GM23338 (cell line): Measurements from ENCODE around the gene ARHGEF1. TPM values are rescaled to one million over a fixed set of nuclear protein-coding genes. Genes with fewer than 3 reads are reported as not detected.

Source experiments
- ATAC-seq: fragments of 200-7000 bp; cut with Tn5 transposase; 3 replicates; pipeline ENCODE4 v1.9.1; 2020
- DNase-seq: peaks from one replicate; pipeline ENCODE4 v3.0.0-alpha.2; 2015; ENCODE audit warnings: low spot score
- H2AFZ ChIP-seq: fragments of 200-600 bp; sonication (generic); 2 replicates; pipeline ENCODE4 v1.8.0; 2016; ENCODE audit warnings: antibody characterized with exemption, mild to moderate bottlenecking, moderate library complexity
- H3F3A ChIP-seq: fragments of 200-600 bp; sonication (generic); replicated peaks from 2 replicates; pipeline ENCODE4 v1.8.0; 2017; ENCODE audit warnings: antibody characterized with exemption, mixed run types, low read depth
- H3K27ac ChIP-seq: fragments of 200-600 bp; sonication (generic); 2 replicates; pipeline ENCODE4 v1.6.1; 2016; ENCODE audit warnings: low read depth
- H3K27me3 ChIP-seq: fragments of 200-600 bp; sonication (generic); 2 replicates; pipeline ENCODE4 v1.8.0; 2016; ENCODE audit warnings: mild to moderate bottlenecking, mixed run types, moderate library complexity; ENCODE audit not compliant: insufficient read depth
- H3K36me3 ChIP-seq: fragments of 200-600 bp; sonication (generic); 2 replicates; pipeline ENCODE4 v1.8.0; 2016; ENCODE audit warnings: mild to moderate bottlenecking; ENCODE audit not compliant: insufficient read depth
- H3K4me1 ChIP-seq: fragments of 200-600 bp; sonication (generic); 2 replicates; pipeline ENCODE4 v1.8.0; 2016; ENCODE audit warnings: mild to moderate bottlenecking, moderate library complexity; ENCODE audit not compliant: insufficient read depth
- H3K4me2 ChIP-seq: fragments of 200-600 bp; sonication (generic); 2 replicates; pipeline ENCODE4 v1.7.1; 2017; ENCODE audit warnings: mixed run types
- H3K4me3 ChIP-seq: fragments of 200-600 bp; sonication (generic); 2 replicates; pipeline ENCODE4 v1.6.1; 2016; ENCODE audit warnings: mixed run types
- H3K79me2 ChIP-seq: fragments of 200-600 bp; sonication (generic); replicated peaks from 2 replicates; pipeline ENCODE4 v1.8.0; 2017; ENCODE audit warnings: mild to moderate bottlenecking; ENCODE audit not compliant: insufficient read depth
- H3K9me2 ChIP-seq: fragments of 200-600 bp; sonication (generic); 2 replicates; pipeline ENCODE4 v1.8.0; 2017; ENCODE audit not compliant: insufficient read depth
- H4K20me1 ChIP-seq: fragments of 200-600 bp; sonication (generic); replicated peaks from 2 replicates; pipeline ENCODE4 v1.8.0; 2017; ENCODE audit warnings: mild to moderate bottlenecking; ENCODE audit not compliant: insufficient read depth
- H3K27ac Mint-ChIP-seq: 2 replicates; pipeline ENCODE4 v1.8.0; 2020; ENCODE audit warnings: inconsistent platforms, mild to moderate bottlenecking, moderate library complexity, mixed read lengths
- H3K27me3 Mint-ChIP-seq: 3 replicates; pipeline ENCODE4 v1.8.0; 2022; ENCODE audit warnings: low read depth, mild to moderate bottlenecking, moderate library complexity, mixed read lengths, inconsistent platforms; ENCODE audit not compliant: insufficient read depth, poor library complexity
- H3K36me3 Mint-ChIP-seq: 3 replicates; pipeline ENCODE4 v1.8.0; 2021; ENCODE audit warnings: low read depth, mild to moderate bottlenecking, inconsistent platforms, moderate library complexity, mixed read lengths
- H3K4me1 Mint-ChIP-seq: 3 replicates; pipeline ENCODE4 v1.8.0; 2020; ENCODE audit warnings: mild to moderate bottlenecking, inconsistent platforms, mixed read lengths
- H3K4me3 Mint-ChIP-seq: 3 replicates; pipeline ENCODE4 v1.8.0; 2021; ENCODE audit warnings: moderate library complexity, mild to moderate bottlenecking, inconsistent platforms, mixed read lengths
- H3K9me3 Mint-ChIP-seq: 3 replicates; pipeline ENCODE4 v1.8.0; 2020; ENCODE audit warnings: moderate library complexity, mild to moderate bottlenecking, inconsistent platforms, mixed read lengths
- CREB1 ChIP-seq: fragments of 250-450 bp; sonication (Bioruptor Pico); IDR thresholded peaks from 2 replicates; pipeline ENCODE4 v1.5.0; 2020; ENCODE audit warnings: low read depth, mild to moderate bottlenecking, moderate library complexity
- EZH2 ChIP-seq: fragments of 200-600 bp; sonication (generic); IDR thresholded peaks from one replicate; pipeline ENCODE4 v1.8.0; 2017; ENCODE audit warnings: antibody characterized with exemption, mild to moderate bottlenecking, low read depth; ENCODE audit not compliant: unreplicated experiment
- EZH2phosphoT487 ChIP-seq: fragments of 200-600 bp; sonication (generic); IDR thresholded peaks from one replicate; pipeline ENCODE4 v1.8.1; 2018; ENCODE audit warnings: antibody characterized with exemption; ENCODE audit not compliant: unreplicated experiment
- JUNB ChIP-seq: IDR thresholded peaks from one replicate; pipeline ENCODE4 v1.6.1; 2016; ENCODE audit warnings: antibody characterized with exemption; ENCODE audit not compliant: unreplicated experiment
- NANOG ChIP-seq: IDR thresholded peaks from 2 replicates; pipeline ENCODE4 v1.6.1; 2016; ENCODE audit warnings: antibody characterized with exemption, borderline replicate concordance
- POLR2AphosphoS5 ChIP-seq: IDR thresholded peaks from 2 replicates; pipeline ENCODE4 v1.6.1; 2016; ENCODE audit warnings: antibody characterized with exemption, low read depth
- REST ChIP-seq: IDR thresholded peaks from one replicate; pipeline ENCODE4 v1.6.1; 2018; ENCODE audit warnings: antibody characterized with exemption; ENCODE audit not compliant: unreplicated experiment
- STAT1 ChIP-seq: IDR thresholded peaks from one replicate; pipeline ENCODE4 v1.6.1; 2016; ENCODE audit warnings: antibody characterized with exemption; ENCODE audit not compliant: unreplicated experiment
- ZNF114 ChIP-seq: fragments of 250-450 bp; sonication (Bioruptor Pico); IDR thresholded peaks from 2 replicates; pipeline ENCODE4 v1.5.0; 2020; ENCODE audit warnings: mild to moderate bottlenecking, moderate library complexity
- ZNF331 ChIP-seq: fragments of 250-450 bp; sonication (Bioruptor Pico); IDR thresholded peaks from 2 replicates; pipeline ENCODE4 v1.5.0; 2020; ENCODE audit warnings: low read depth, mild to moderate bottlenecking, moderate library complexity
- ZNF462 ChIP-seq: fragments of 250-450 bp; sonication (Bioruptor Pico); IDR thresholded peaks from 2 replicates; pipeline ENCODE4 v1.5.0; 2020; ENCODE audit warnings: mild to moderate bottlenecking, moderate library complexity
- polyA plus RNA-seq: library from polyadenylated mRNA; unstranded; fragments of >200 nt; fragmentation: Nextera tagmentation; extraction: Ambion mirVana; gene quantifications from 2 replicates; pipeline ENCODE4 v1.2.1, GENCODE V29; 2016
- total RNA-seq: library from RNA; depleted of rRNA; stranded (reverse); fragments of >200 nt; shearing (Covaris generic); gene quantifications from 2 replicates; pipeline ENCODE4 v1.2.3, GENCODE V29; 2014
- TF ChIP-seq, protein P1 (sequence below), 2 experiments: fragments of 200-600 bp in 1 of 2; sonication (generic) in 1 of 2; conservative IDR thresholded peaks; 2 replicates each; pipeline versions ENCODE4 v1.5.1 to v1.6.1; 2016 to 2017; ENCODE audit warnings: antibody characterized with exemption in 2 of 2, low read depth in 2 of 2, mild to moderate bottlenecking in 2 of 2, moderate library complexity in 1 of 2
- TF ChIP-seq, protein P2 (sequence below): IDR thresholded peaks from 2 replicates; pipeline ENCODE4 v1.6.1; 2016; ENCODE audit warnings: antibody characterized with exemption

The ARHGEF1 gene
- total and polyA plus RNA-seq, 2 experiments from 2014 or later: 41.3 to 44.7 TPM

- Histone ChIP-seq H3K4me2 (no peak overlapping the region), H4K20me1 (no peaks in the 10 kb centered on the region; the same call in 1 of the 2 replicates), H3F3A (no peaks in the 10 kb centered on the region), H3K9me2 (no peaks in the 10 kb centered on the region), H3K27ac (no peak overlapping the region), H3K27me3 (peaks cover 61% of the 10 kb centered on the region), H3K4me1 (no peaks in the 10 kb centered on the region; the same call in 1 of the 2 replicates), H3K36me3 (peaks cover 3% of the 10 kb centered on the region; the same call in 1 of the 2 replicates), H2AFZ (no peak overlapping the region), H3K4me3 (no peak overlapping the region), H3K79me2 (no peaks in the 10 kb centered on the region)
- DNase-seq (no peak), ATAC-seq (no peak)
- no peak for TF ChIP-seq POLR2AphosphoS5
- TF ChIP-seq ZNF331 (CRISPR knock-in tag): no peak
- TF ChIP-seq ZNF462 (CRISPR knock-in tag): no peak
- TF ChIP-seq, protein P1, sequence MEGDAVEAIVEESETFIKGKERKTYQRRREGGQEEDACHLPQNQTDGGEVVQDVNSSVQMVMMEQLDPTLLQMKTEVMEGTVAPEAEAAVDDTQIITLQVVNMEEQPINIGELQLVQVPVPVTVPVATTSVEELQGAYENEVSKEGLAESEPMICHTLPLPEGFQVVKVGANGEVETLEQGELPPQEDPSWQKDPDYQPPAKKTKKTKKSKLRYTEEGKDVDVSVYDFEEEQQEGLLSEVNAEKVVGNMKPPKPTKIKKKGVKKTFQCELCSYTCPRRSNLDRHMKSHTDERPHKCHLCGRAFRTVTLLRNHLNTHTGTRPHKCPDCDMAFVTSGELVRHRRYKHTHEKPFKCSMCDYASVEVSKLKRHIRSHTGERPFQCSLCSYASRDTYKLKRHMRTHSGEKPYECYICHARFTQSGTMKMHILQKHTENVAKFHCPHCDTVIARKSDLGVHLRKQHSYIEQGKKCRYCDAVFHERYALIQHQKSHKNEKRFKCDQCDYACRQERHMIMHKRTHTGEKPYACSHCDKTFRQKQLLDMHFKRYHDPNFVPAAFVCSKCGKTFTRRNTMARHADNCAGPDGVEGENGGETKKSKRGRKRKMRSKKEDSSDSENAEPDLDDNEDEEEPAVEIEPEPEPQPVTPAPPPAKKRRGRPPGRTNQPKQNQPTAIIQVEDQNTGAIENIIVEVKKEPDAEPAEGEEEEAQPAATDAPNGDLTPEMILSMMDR (conservative IDR thresholded peaks at IDR 0.05; ENCODE audit: low read depth in 2 of 2): no peak
- no peak for TF ChIP-seq STAT1
- TF ChIP-seq NANOG: no peak
- TF ChIP-seq CREB1 (CRISPR knock-in tag): no peak
- no peak for TF ChIP-seq REST
- no peak for TF ChIP-seq JUNB
- TF ChIP-seq ZNF114 (CRISPR knock-in tag): no peak
- no peak for TF ChIP-seq EZH2
- TF ChIP-seq, protein P2, sequence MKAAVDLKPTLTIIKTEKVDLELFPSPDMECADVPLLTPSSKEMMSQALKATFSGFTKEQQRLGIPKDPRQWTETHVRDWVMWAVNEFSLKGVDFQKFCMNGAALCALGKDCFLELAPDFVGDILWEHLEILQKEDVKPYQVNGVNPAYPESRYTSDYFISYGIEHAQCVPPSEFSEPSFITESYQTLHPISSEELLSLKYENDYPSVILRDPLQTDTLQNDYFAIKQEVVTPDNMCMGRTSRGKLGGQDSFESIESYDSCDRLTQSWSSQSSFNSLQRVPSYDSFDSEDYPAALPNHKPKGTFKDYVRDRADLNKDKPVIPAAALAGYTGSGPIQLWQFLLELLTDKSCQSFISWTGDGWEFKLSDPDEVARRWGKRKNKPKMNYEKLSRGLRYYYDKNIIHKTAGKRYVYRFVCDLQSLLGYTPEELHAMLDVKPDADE: no peak
- TF ChIP-seq EZH2phosphoT487: no peak
- Mint-ChIP-seq H3K36me3 (peaks cover 13% of the 10 kb centered on the region), H3K4me3 (no peak overlapping the region), H3K4me1 (peaks cover 20% of the 10 kb centered on the region), H3K27ac (no peak overlapping the region), H3K9me3 (0 out of 3 replicates have a peak, but pooled peaks cover 3% of the 10 kb centered on the region), H3K27me3 (peaks cover 54% of the 10 kb centered on the region)
Observed at GRCh38 chr19:41909706-41910105, 26.7 kb downstream of the ARHGEF1 start.
